HUES64 (cell line): Measurements from ENCODE around the gene C7orf25.

Experiments
- H3K27ac ChIP-seq: 2 replicates; pipeline ENCODE4 v1.7.0; 2013; ENCODE audit warnings: low read depth, low read length, inconsistent platforms
- H3K27me3 ChIP-seq: 2 replicates; pipeline ENCODE4 v1.6.1; 2013; ENCODE audit warnings: mild to moderate bottlenecking, low read length; ENCODE audit not compliant: insufficient read depth
- H3K36me3 ChIP-seq: 2 replicates; pipeline ENCODE4 v1.6.1; 2013; ENCODE audit warnings: mild to moderate bottlenecking, low read length; ENCODE audit not compliant: insufficient read depth
- H3K4me1 ChIP-seq: 2 replicates; pipeline ENCODE4 v1.6.1; 2013; ENCODE audit warnings: mild to moderate bottlenecking, low read length, moderate library complexity; ENCODE audit not compliant: insufficient read depth
- H3K4me3 ChIP-seq: 2 replicates; pipeline ENCODE4 v1.5.1; 2013; ENCODE audit warnings: mild to moderate bottlenecking, low read length, moderate library complexity
- H3K9ac ChIP-seq: 2 replicates; pipeline ENCODE4 v1.6.1; 2013; ENCODE audit warnings: mild to moderate bottlenecking, low read depth, low read length
- H3K9me3 ChIP-seq: 2 replicates; pipeline ENCODE4 v1.6.1; 2013; ENCODE audit warnings: low read depth, low read length; ENCODE audit not compliant: insufficient read depth
- WGBS: fragments of 150-250, 120-280 bp; methylation state at CpG from one replicate; pipeline ENCODE4 v1.1.7; 2013; ENCODE audit warnings: missing lambda C conversion rate; 5-methylcytosine and 5-hydroxymethylcytosine counted together

The C7orf25 gene

GRCh38 chr7:42926204-42926603 is 14.3 kb upstream of the C7orf25 start:
- 100% methylated on average over 2 of the region's 5 CpGs for WGBS
- H3K27ac ChIP-seq, result no peak overlapping the region
- no peak overlapping the region for H3K9ac ChIP-seq
- no peaks in the 10 kb centered on the region for H3K27me3 ChIP-seq
- H3K4me1 ChIP-seq, result peaks cover 7% of the 10 kb centered on the region; the same call in 1 of the 2 replicates
- H3K4me3 ChIP-seq, result no peak overlapping the region
- H3K36me3 ChIP-seq, result peaks cover 72% of the 10 kb centered on the region
- no peaks in the 10 kb centered on the region for H3K9me3 ChIP-seq

GRCh38 chr7:42925630-42926029 is 13.8 kb upstream of the C7orf25 start:
- Histone ChIP-seq H3K9ac (no peak overlapping the region), H3K4me3 (no peak overlapping the region), H3K9me3 (no peaks in the 10 kb centered on the region), H3K36me3 (peaks cover 78% of the 10 kb centered on the region), H3K4me1 (peaks cover 7% of the 10 kb centered on the region; the same call in 1 of the 2 replicates), H3K27ac (no peak overlapping the region), H3K27me3 (no peaks in the 10 kb centered on the region)
- 95% methylated on average over 1 of the region's 1 CpG for WGBS

GRCh38 chr7:42924223-42924838 is 12.5 kb upstream of the C7orf25 start:
- Histone ChIP-seq H3K4me1 (peaks cover 7% of the 10 kb centered on the region; the same call in 1 of the 2 replicates), H3K4me3 (no peak overlapping the region), H3K27ac (no peak overlapping the region), H3K36me3 (peaks cover 87% of the 10 kb centered on the region), H3K9me3 (no peaks in the 10 kb centered on the region), H3K27me3 (no peaks in the 10 kb centered on the region), H3K9ac (no peak overlapping the region)
- WGBS, result 93% methylated on average over 5 of the region's 5 CpGs

- Histone ChIP-seq H3K36me3 (peaks cover 98% of the 10 kb centered on the region), H3K9ac (no peak overlapping the region), H3K27ac (no peak overlapping the region), H3K4me1 (no peaks in the 10 kb centered on the region), H3K27me3 (no peaks in the 10 kb centered on the region), H3K9me3 (no peaks in the 10 kb centered on the region), H3K4me3 (no peak overlapping the region)
- WGBS, result 92% methylated on average over 2 of the region's 3 CpGs
These were observed 10.3 kb upstream of the C7orf25 start for GRCh38 chr7:42922017-42922753.

- Histone ChIP-seq H3K4me1 (peaks cover 23% of the 10 kb centered on the region), H3K4me3 (no peak overlapping the region), H3K36me3 (peaks cover 61% of the 10 kb centered on the region), H3K9me3 (no peaks in the 10 kb centered on the region), H3K27ac (no peak overlapping the region), H3K9ac (no peak overlapping the region), H3K27me3 (no peaks in the 10 kb centered on the region)
- WGBS, result 97% methylated on average over 1 of the region's 1 CpG
These were observed 3.5 kb upstream of the C7orf25 start for GRCh38 chr7:42915356-42915755.

GRCh38 chr7:42914421-42915045 is 2.7 kb upstream of the C7orf25 start:
- H3K27me3 ChIP-seq, result no peaks in the 10 kb centered on the region
- no peak overlapping the region for H3K9ac ChIP-seq
- no peaks in the 10 kb centered on the region for H3K9me3 ChIP-seq
- peaks cover 25% of the 10 kb centered on the region for H3K4me1 ChIP-seq
- H3K4me3 ChIP-seq, result no peak overlapping the region
- H3K27ac ChIP-seq, result no peak overlapping the region
- peaks cover 58% of the 10 kb centered on the region for H3K36me3 ChIP-seq
- 70% methylated on average over 4 of the region's 5 CpGs for WGBS

GRCh38 chr7:42914009-42914408 is 2.1 kb upstream of the C7orf25 start:
- H3K27ac ChIP-seq, result no peak overlapping the region
- 79% methylated on average over 6 of the region's 6 CpGs for WGBS
- peaks cover 25% of the 10 kb centered on the region for H3K4me1 ChIP-seq
- H3K9me3 ChIP-seq, result no peaks in the 10 kb centered on the region
- H3K36me3 ChIP-seq, result peaks cover 52% of the 10 kb centered on the region
- H3K27me3 ChIP-seq, result no peaks in the 10 kb centered on the region
- H3K4me3 ChIP-seq, result no peak overlapping the region
- H3K9ac ChIP-seq, result no peak overlapping the region

GRCh38 chr7:42913591-42913990 is 1.7 kb upstream of the C7orf25 start:
- Histone ChIP-seq H3K9ac (no peak overlapping the region), H3K36me3 (peaks cover 50% of the 10 kb centered on the region), H3K9me3 (no peaks in the 10 kb centered on the region), H3K4me3 (no peak overlapping the region), H3K4me1 (peaks cover 25% of the 10 kb centered on the region), H3K27me3 (no peaks in the 10 kb centered on the region), H3K27ac (no peak overlapping the region)
- 90% methylated on average over 2 of the region's 2 CpGs for WGBS

- peaks cover 25% of the 10 kb centered on the region for H3K4me1 ChIP-seq
- no peak overlapping the region for H3K4me3 ChIP-seq
- no peak overlapping the region for H3K27ac ChIP-seq
- peaks cover 17% of the 10 kb centered on the region for H3K36me3 ChIP-seq
- WGBS, result 95% methylated on average over 2 of the region's 2 CpGs
- H3K27me3 ChIP-seq, result no peaks in the 10 kb centered on the region
- no peak overlapping the region for H3K9ac ChIP-seq
- no peaks in the 10 kb centered on the region for H3K9me3 ChIP-seq
These were observed 1.6 kb downstream of the C7orf25 start for GRCh38 chr7:42910306-42910705.

- Histone ChIP-seq H3K36me3 (peaks cover 6% of the 10 kb centered on the region), H3K4me3 (no peak overlapping the region)
These were observed 4.6 kb downstream of the C7orf25 start for GRCh38 chr7:42907316-42907715.

GRCh38 chr7:42906181-42906580 is 5.7 kb downstream of the C7orf25 start:
- no peaks in the 10 kb centered on the region for H3K27me3 ChIP-seq
- no peak overlapping the region for H3K4me3 ChIP-seq
- no peak overlapping the region for H3K9ac ChIP-seq
- WGBS, result 89% methylated on average over 1 of the region's 1 CpG
- peaks cover 8% of the 10 kb centered on the region; the same call in 1 of the 2 replicates for H3K4me1 ChIP-seq
- peaks cover 6% of the 10 kb centered on the region for H3K36me3 ChIP-seq
- H3K9me3 ChIP-seq, result no peaks in the 10 kb centered on the region
- H3K27ac ChIP-seq, result no peak overlapping the region

More at GRCh38 chr7:42907316-42907715, 4.6 kb downstream of the C7orf25 start:
- H3K9me3 ChIP-seq, result no peaks in the 10 kb centered on the region
- no peak overlapping the region for H3K27ac ChIP-seq
- no peak overlapping the region for H3K9ac ChIP-seq
- H3K27me3 ChIP-seq, result no peaks in the 10 kb centered on the region
- H3K4me1 ChIP-seq, result peaks cover 11% of the 10 kb centered on the region
